ENCODE measurements around the gene MED31. TPM values are rescaled to one million over a fixed set of nuclear protein-coding genes. Genes with fewer than 3 reads are reported as not detected.
A peak's percentile ranks its signal among the peaks of the same experiment; 100 is the strongest.

The MED31 gene
- total RNA-seq, 1 donor from 2014 or later: 17.6 TPM

DNA sequence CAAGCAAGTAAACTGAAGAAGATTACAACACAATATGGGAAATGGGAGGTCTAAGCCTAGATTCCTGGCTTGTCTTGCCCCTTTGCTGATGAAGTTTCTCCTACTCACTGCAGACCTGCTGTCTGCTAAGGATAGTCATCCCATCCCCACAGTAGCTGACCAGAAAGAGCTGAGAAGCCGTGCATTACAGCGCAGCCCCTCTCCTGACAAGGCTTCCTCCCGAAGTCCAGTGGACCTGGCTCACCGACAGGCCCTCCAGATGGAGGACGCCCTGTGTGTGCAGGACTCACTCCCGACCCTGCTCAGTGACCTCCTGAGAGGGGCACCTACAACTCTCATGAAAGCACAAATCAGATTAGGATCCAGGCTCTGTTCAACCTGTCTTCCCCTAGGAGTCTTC lies 46.3 kb downstream of the MED31 start:
- TF ChIP-seq, protein P1, sequence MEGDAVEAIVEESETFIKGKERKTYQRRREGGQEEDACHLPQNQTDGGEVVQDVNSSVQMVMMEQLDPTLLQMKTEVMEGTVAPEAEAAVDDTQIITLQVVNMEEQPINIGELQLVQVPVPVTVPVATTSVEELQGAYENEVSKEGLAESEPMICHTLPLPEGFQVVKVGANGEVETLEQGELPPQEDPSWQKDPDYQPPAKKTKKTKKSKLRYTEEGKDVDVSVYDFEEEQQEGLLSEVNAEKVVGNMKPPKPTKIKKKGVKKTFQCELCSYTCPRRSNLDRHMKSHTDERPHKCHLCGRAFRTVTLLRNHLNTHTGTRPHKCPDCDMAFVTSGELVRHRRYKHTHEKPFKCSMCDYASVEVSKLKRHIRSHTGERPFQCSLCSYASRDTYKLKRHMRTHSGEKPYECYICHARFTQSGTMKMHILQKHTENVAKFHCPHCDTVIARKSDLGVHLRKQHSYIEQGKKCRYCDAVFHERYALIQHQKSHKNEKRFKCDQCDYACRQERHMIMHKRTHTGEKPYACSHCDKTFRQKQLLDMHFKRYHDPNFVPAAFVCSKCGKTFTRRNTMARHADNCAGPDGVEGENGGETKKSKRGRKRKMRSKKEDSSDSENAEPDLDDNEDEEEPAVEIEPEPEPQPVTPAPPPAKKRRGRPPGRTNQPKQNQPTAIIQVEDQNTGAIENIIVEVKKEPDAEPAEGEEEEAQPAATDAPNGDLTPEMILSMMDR (conservative IDR thresholded peaks at IDR 0.05): no peak
- no peaks in the 10 kb centered on the region for H3K9me3 Mint-ChIP-seq
- no peaks in the 10 kb centered on the region for H3K27me3 Mint-ChIP-seq
- no peak overlapping the region for H3K4me3 Mint-ChIP-seq
- no peaks in the 10 kb centered on the region for H3K4me1 Mint-ChIP-seq (ENCODE audit: unreplicated experiment)
- no peak for DNase-seq (ENCODE audit: extremely low spot score, unreplicated experiment)
- peaks cover 34% of the 10 kb centered on the region for H3K36me3 Mint-ChIP-seq
- no peak overlapping the region for H3K27ac Mint-ChIP-seq

DNA sequence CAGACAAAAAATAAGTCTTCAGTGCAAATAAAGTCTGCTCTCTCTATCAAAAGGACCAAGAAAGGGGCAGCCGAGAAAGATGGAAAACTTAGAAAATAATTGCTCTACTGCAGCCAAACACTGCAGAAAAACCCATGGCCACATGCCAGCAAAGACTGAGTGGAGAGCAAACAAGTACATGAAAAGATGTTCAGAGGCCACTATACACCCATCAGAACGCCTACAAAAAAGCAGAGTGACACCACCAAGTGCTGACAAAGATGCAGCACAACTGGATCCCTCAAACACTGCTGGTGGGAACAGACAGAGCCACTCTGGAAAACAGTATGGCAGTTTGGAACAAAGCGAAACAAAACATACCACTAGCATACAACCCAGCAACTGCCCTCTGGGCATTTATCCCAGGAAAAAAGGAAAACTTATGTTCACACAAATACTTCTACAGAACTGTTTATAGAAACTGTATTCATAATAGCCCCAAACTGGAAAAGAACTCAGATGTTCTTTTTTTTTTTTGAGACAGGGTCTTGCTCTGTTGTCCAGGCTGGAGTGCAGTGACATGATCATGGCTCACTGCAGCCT lies 47.6 kb downstream of the MED31 start:
- H3K4me1 Mint-ChIP-seq (ENCODE audit: unreplicated experiment): no peaks in the 10 kb centered on the region
- no peaks in the 10 kb centered on the region for H3K9me3 Mint-ChIP-seq
- H3K27me3 Mint-ChIP-seq: no peaks in the 10 kb centered on the region
- TF ChIP-seq, protein P1 (conservative IDR thresholded peaks at IDR 0.05): no peak
- peaks cover 35% of the 10 kb centered on the region for H3K36me3 Mint-ChIP-seq
- DNase-seq (ENCODE audit: extremely low spot score, unreplicated experiment): no peak
- no peak overlapping the region for H3K4me3 Mint-ChIP-seq
- H3K27ac Mint-ChIP-seq: no peak overlapping the region

DNA sequence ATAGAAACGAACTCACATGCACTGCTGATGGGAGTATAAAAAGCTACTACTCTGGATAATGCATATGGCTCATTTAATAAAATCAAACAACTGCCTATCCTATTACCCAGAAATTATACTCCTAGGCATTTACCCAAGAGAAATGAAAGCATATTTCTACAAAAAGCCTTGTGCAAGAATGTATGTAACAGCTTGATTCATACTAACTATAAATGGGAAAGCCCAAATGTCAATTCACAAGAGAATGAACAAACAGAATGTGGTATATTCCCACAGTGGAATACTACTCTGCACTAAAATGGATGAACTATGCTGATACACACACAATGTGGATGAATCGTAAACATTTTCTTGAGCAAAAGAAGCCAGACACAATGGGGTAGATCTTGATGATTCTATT lies 49.3 kb downstream of the MED31 start:
- H3K9me3 Mint-ChIP-seq: no peaks in the 10 kb centered on the region
- no peak overlapping the region for H3K27ac Mint-ChIP-seq
- H3K4me1 Mint-ChIP-seq (ENCODE audit: unreplicated experiment): peaks cover 3% of the 10 kb centered on the region
- no peaks in the 10 kb centered on the region for H3K27me3 Mint-ChIP-seq
- TF ChIP-seq, protein P1 (conservative IDR thresholded peaks at IDR 0.05): no peak
- no peak for DNase-seq (ENCODE audit: extremely low spot score, unreplicated experiment)
- H3K4me3 Mint-ChIP-seq: no peak overlapping the region
- peaks cover 35% of the 10 kb centered on the region for H3K36me3 Mint-ChIP-seq

DNA sequence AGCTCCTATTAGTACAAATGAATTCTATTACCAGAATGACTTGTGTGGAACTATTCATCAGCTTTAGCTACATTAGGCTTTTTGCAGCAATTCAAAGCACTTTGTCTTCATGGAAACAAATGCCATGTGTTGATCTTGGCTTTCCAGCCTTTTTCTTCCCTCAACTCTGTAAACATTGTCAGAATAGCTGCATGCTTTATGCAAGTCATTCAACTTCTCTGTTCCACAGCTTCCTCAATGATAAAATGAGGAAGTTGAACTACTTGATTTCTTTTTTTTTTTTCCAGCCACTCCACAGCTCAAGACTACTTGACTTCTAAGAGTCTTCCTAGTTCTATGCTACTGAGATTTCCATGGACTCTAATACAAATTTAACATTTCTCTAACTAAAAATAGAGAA lies 52.0 kb downstream of the MED31 start:
- Mint-ChIP-seq H3K27me3 (no peaks in the 10 kb centered on the region), H3K27ac (peak overlapping the region; percentile 69), H3K4me3 (no peak overlapping the region), H3K9me3 (no peaks in the 10 kb centered on the region), H3K36me3 (peaks cover 34% of the 10 kb centered on the region), H3K4me1 (ENCODE audit: unreplicated experiment) (peaks cover 3% of the 10 kb centered on the region)
- no peak for DNase-seq (ENCODE audit: extremely low spot score, unreplicated experiment)
- TF ChIP-seq, protein P1 (conservative IDR thresholded peaks at IDR 0.05): no peak

DNA sequence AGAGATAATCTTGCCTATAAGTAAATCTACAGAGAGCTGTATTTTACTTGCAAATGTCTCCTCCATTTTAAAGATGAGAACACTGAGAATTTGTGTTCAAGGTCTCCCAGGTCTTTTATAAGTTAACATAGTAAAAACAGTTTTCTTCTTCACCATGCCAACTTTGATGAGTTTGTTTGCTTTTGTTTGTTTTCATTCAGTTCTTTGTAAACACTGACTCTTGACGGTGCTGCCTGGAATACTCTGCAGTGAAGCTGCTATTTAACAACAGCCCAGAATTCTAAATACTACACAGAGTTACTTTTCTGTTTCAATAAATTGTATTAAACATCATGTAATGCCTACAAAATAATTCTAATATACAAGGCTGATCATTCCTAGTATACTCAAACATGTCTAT lies 53.7 kb downstream of the MED31 start:
- Mint-ChIP-seq H3K36me3 (peaks cover 41% of the 10 kb centered on the region), H3K27me3 (no peaks in the 10 kb centered on the region), H3K4me1 (ENCODE audit: unreplicated experiment) (peaks cover 3% of the 10 kb centered on the region), H3K4me3 (no peak overlapping the region), H3K9me3 (no peaks in the 10 kb centered on the region), H3K27ac (no peak overlapping the region)
- TF ChIP-seq, protein P1 (conservative IDR thresholded peaks at IDR 0.05): no peak
- DNase-seq (ENCODE audit: extremely low spot score, unreplicated experiment): no peak

DNA sequence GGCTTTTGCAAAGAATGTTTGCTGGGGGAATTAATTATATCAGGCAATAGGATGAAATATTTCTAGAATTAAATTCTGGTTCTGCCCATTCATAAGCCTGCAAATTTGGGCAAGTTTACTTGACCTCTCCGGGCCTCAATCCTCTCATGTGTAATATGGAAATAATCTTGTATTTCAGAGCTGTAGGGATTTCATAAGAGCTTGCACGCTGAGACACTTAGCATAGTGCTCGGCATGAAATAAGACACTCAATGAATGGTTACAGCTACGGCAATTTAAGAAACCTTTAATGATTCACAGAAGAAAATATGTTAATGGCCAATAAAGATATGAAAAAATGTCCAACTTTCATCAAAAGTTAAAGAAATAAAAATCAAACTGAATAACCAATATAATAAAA lies 54.5 kb downstream of the MED31 start:
- TF ChIP-seq, protein P1 (conservative IDR thresholded peaks at IDR 0.05): no peak
- Mint-ChIP-seq H3K36me3 (peaks cover 40% of the 10 kb centered on the region), H3K27me3 (no peaks in the 10 kb centered on the region), H3K4me1 (ENCODE audit: unreplicated experiment) (peaks cover 9% of the 10 kb centered on the region), H3K4me3 (no peak overlapping the region), H3K27ac (no peak overlapping the region), H3K9me3 (no peaks in the 10 kb centered on the region)
- no peak for DNase-seq (ENCODE audit: extremely low spot score, unreplicated experiment)
